Measurements from ENCODE around the gene RPUSD3.
"Not testable (repeated sequence)": the region's sequence is repeated elsewhere in the genome, so short reads cannot be mapped to it uniquely, and the experiment has no call there.

RPUSD3 gene

GRCh38 chr3:9843715-9844438 is at the start of gene RPUSD3:
TSS of gene RPUSD3 (minus strand) at chr3:9844008. CDS start at chr3:9843990, 18 bp downstream.
- DNase-seq = peak; percentile 98

- no peak for DNase-seq
Measured at GRCh38 chr3:9891072-9891622, 47.3 kb upstream of the RPUSD3 start.

- peak; percentile 93 for DNase-seq
Measured at GRCh38 chr3:9890249-9891071, 46.7 kb upstream of the RPUSD3 start, which contains the start of gene JAGN1. TSS of gene JAGN1 (plus strand) at chr3:9890610. CDS start at chr3:9890723, 113 bp downstream.

- DNase-seq = no peak
Measured at GRCh38 chr3:9889405-9889804, 45.6 kb upstream of the RPUSD3 start.

- DNase-seq = no peak
Measured at GRCh38 chr3:9888540-9888939, 44.7 kb upstream of the RPUSD3 start.

GRCh38 chr3:9887480-9887879 is 43.7 kb upstream of the RPUSD3 start:
- DNase-seq = no peak

- no peak for DNase-seq
Measured at GRCh38 chr3:9886328-9886727, 42.5 kb upstream of the RPUSD3 start.

- DNase-seq = no peak
Measured at GRCh38 chr3:9884555-9885165, 40.9 kb upstream of the RPUSD3 start.

GRCh38 chr3:9883706-9884554 is 40.1 kb upstream of the RPUSD3 start:
- DNase-seq = no peak

- DNase-seq = no peak
Measured at GRCh38 chr3:9881441-9881840, 37.6 kb upstream of the RPUSD3 start.

GRCh38 chr3:9879830-9880549 is 36.2 kb upstream of the RPUSD3 start, which contains the start of gene CIDEC:
TSS of gene CIDEC (minus strand) at chr3:9880253. CDS start at chr3:9878486, 1,767 bp downstream.
- DNase-seq = no peak

GRCh38 chr3:9878700-9879099 is 34.9 kb upstream of the RPUSD3 start:
- no peak for DNase-seq

- DNase-seq = no peak
Measured at GRCh38 chr3:9876991-9877390, 33.2 kb upstream of the RPUSD3 start.

- DNase-seq = not testable (repeated sequence)
Measured at GRCh38 chr3:9876255-9876654, 32.4 kb upstream of the RPUSD3 start.

GRCh38 chr3:9875448-9875847 is 31.6 kb upstream of the RPUSD3 start:
- no peak for DNase-seq

- DNase-seq = not testable (repeated sequence)
Measured at GRCh38 chr3:9872067-9872466, 28.3 kb upstream of the RPUSD3 start.

- DNase-seq = no peak
Measured at GRCh38 chr3:9870978-9871377, 27.2 kb upstream of the RPUSD3 start.

GRCh38 chr3:9869955-9870354 is 26.1 kb upstream of the RPUSD3 start:
- no peak for DNase-seq

- DNase-seq = no peak
Measured at GRCh38 chr3:9867106-9867505, 23.3 kb upstream of the RPUSD3 start.

GRCh38 chr3:9866639-9867038 is 22.8 kb upstream of the RPUSD3 start:
- DNase-seq = no peak

- not testable (repeated sequence) for DNase-seq
Measured at GRCh38 chr3:9865125-9865637, 21.4 kb upstream of the RPUSD3 start.
